Fibroblast of lung (primary cell): ENCODE data around the gene HSPG2. TPM values are rescaled to one million over a fixed set of nuclear protein-coding genes. Genes with fewer than 3 reads are reported as not detected.

Experiments used
- DNase-seq, 2 donors: peaks; one replicate each; pipeline versions ENCODE4 v3.0.0 to v3.0.0-alpha.2; 2010; ENCODE audit warnings: low read depth in 2 of 2
- H2AFZ ChIP-seq: 2 replicates; pipeline ENCODE4 v1.5.1; 2012; ENCODE audit warnings: low read length, control low read depth, inconsistent platforms
- H3K27ac ChIP-seq: 2 replicates; pipeline ENCODE4 v1.5.1; 2011; ENCODE audit warnings: low read length, control low read depth; ENCODE audit not compliant: insufficient read depth
- H3K27me3 ChIP-seq: 2 replicates; pipeline ENCODE4 v1.5.1; 2011; ENCODE audit warnings: mild to moderate bottlenecking, low read length; ENCODE audit not compliant: control insufficient read depth, insufficient read depth
- H3K36me3 ChIP-seq: 2 replicates; pipeline ENCODE4 v1.5.1; 2011; ENCODE audit warnings: low read length; ENCODE audit not compliant: control insufficient read depth, insufficient read depth
- H3K4me1 ChIP-seq: 2 replicates; pipeline ENCODE4 v1.5.1; 2011; ENCODE audit warnings: low read length; ENCODE audit not compliant: control insufficient read depth, insufficient read depth; ENCODE audit errors: extremely low read depth
- H3K4me2 ChIP-seq: 2 replicates; pipeline ENCODE4 v1.5.1; 2011; ENCODE audit warnings: low read length, control low read depth; ENCODE audit not compliant: insufficient read depth; ENCODE audit errors: extremely low read depth
- H3K4me3 ChIP-seq, 4 experiments: fragments of 200-600 bp in 1 of 4; sonication (generic) in 1 of 4; replicated peaks in 1 of 4; 2 replicates each; pipeline ENCODE4 v1.5.1; 2011 to 2016; ENCODE audit warnings: low read length in 4 of 4, low read depth in 3 of 4, mild to moderate bottlenecking in 3 of 4, control low read depth in 2 of 4, inconsistent platforms in 1 of 4, mixed read lengths in 1 of 4; ENCODE audit not compliant: insufficient read depth in 1 of 4; ENCODE audit errors: control extremely low read depth in 1 of 4
- H3K79me2 ChIP-seq: 2 replicates; pipeline ENCODE4 v1.5.1; 2012; ENCODE audit warnings: mild to moderate bottlenecking, low read length, inconsistent platforms; ENCODE audit not compliant: control insufficient read depth, insufficient read depth
- H3K9ac ChIP-seq: 2 replicates; pipeline ENCODE4 v1.5.1; 2011; ENCODE audit warnings: mild to moderate bottlenecking, low read length, control low read depth; ENCODE audit not compliant: insufficient read depth
- H3K9me3 ChIP-seq: 2 replicates; pipeline ENCODE4 v1.5.1; 2012; ENCODE audit warnings: low read depth, low read length; ENCODE audit not compliant: control insufficient read depth, insufficient read depth
- H4K20me1 ChIP-seq: 2 replicates; pipeline ENCODE4 v1.5.1; 2011; ENCODE audit warnings: low read length; ENCODE audit not compliant: control insufficient read depth, insufficient read depth; ENCODE audit errors: extremely low read depth
- EZH2 ChIP-seq: IDR thresholded peaks from 2 replicates; pipeline ENCODE4 v1.5.1; 2012; ENCODE audit warnings: low read length, control low read depth, mild to moderate bottlenecking; ENCODE audit errors: missing control alignments
- polyA plus RNA-seq, 2 donors: library from polyadenylated mRNA; depleted of rRNA in 1 of 2; stranded (reverse) in 1 of 2; unstranded in 1 of 2; fragments of >200 nt; gene quantifications; 2 replicates each; pipeline ENCODE4 v1.2.1, GENCODE V29; 2011 to 2012; ENCODE audit warnings: missing spikeins in 1 of 2
- total RNA-seq: library from RNA; depleted of rRNA; stranded (reverse); fragments of >200 nt; gene quantifications from 2 replicates; pipeline ENCODE4 v1.2.1, GENCODE V29; 2014
- TF ChIP-seq, protein P1 (sequence below), 2 donors: IDR thresholded peaks in 1 of 2; conservative IDR thresholded peaks in 1 of 2; 1 replicate in 1 of 2; 2 replicates in 1 of 2; pipeline ENCODE4 v1.5.1; 2011 to 2012; ENCODE audit warnings: low read length in 2 of 2, control low read depth in 1 of 2, inconsistent platforms in 1 of 2, low read depth in 1 of 2, mild to moderate bottlenecking in 1 of 2

Gene HSPG2
- total and polyA plus RNA-seq, 2 donors (not counting 1 experiment from before 2014, with no cell fraction given), result 40.7 to 88.4 TPM

- no peak for DNase-seq
- Histone ChIP-seq H3K27me3 (no peaks in the 10 kb centered on the region), H3K9me3 (no peaks in the 10 kb centered on the region), H3K9ac (no peak overlapping the region), H3K4me3 (no peak overlapping the region), H3K27ac (no peak overlapping the region), H3K4me2 (no peak overlapping the region), H3K79me2 (no peaks in the 10 kb centered on the region), H3K4me1 (peaks cover 11% of the 10 kb centered on the region), H2AFZ (no peak overlapping the region), H3K36me3 (peaks cover 37% of the 10 kb centered on the region), H4K20me1 (no peaks in the 10 kb centered on the region)
- no peak for TF ChIP-seq EZH2
- TF ChIP-seq, protein P1, sequence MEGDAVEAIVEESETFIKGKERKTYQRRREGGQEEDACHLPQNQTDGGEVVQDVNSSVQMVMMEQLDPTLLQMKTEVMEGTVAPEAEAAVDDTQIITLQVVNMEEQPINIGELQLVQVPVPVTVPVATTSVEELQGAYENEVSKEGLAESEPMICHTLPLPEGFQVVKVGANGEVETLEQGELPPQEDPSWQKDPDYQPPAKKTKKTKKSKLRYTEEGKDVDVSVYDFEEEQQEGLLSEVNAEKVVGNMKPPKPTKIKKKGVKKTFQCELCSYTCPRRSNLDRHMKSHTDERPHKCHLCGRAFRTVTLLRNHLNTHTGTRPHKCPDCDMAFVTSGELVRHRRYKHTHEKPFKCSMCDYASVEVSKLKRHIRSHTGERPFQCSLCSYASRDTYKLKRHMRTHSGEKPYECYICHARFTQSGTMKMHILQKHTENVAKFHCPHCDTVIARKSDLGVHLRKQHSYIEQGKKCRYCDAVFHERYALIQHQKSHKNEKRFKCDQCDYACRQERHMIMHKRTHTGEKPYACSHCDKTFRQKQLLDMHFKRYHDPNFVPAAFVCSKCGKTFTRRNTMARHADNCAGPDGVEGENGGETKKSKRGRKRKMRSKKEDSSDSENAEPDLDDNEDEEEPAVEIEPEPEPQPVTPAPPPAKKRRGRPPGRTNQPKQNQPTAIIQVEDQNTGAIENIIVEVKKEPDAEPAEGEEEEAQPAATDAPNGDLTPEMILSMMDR (conservative IDR thresholded peaks at IDR 0.05 in 1 of 2, IDR thresholded peaks at IDR 0.05 in 1 of 2; ENCODE audit: low read depth in 1 of 2, low read length in 2 of 2), result no peak
Measured at GRCh38 chr1:21868482-21868881, 68.6 kb downstream of the HSPG2 start.

DNA sequence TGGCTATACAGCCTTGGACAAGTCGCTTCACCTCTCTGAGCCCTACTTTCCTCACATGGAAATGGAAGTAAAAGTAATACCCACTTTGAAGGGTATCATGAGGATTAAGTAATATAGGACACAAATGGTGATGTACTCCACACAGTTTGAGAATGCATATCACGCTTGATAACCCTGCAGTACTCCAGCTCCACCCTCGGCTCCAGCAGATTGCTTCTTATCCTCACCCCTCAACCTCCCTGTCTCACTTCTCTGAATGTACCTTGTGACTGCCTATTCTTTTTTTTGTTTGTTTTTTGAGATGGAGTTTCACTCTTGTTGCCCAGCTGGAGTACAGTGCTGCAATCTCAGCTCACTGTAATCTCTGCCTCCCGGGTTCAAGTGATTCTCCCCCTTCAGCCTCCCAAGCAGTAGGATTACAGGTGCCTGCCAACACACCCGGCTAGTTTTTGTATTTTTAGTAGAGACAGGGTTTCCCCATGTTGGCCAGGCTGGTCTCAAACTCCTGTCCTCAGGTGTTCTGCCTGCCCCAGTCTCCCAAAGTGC, 69.6 kb downstream of the HSPG2 start:
- H4K20me1 ChIP-seq, result no peaks in the 10 kb centered on the region
- no peak overlapping the region for H2AFZ ChIP-seq
- H3K36me3 ChIP-seq, result peaks cover 35% of the 10 kb centered on the region
- H3K9me3 ChIP-seq, result no peaks in the 10 kb centered on the region
- TF ChIP-seq, protein P1 (conservative IDR thresholded peaks at IDR 0.05 in 1 of 2, IDR thresholded peaks at IDR 0.05 in 1 of 2; ENCODE audit: low read depth in 1 of 2, low read length in 2 of 2), result no peak
- no peak for TF ChIP-seq EZH2
- no peak overlapping the region for H3K9ac ChIP-seq
- H3K4me2 ChIP-seq, result no peak overlapping the region
- H3K27me3 ChIP-seq, result no peaks in the 10 kb centered on the region
- DNase-seq, result no peak
- H3K4me1 ChIP-seq, result peaks cover 12% of the 10 kb centered on the region
- no peak overlapping the region for H3K4me3 ChIP-seq
- H3K27ac ChIP-seq, result no peak overlapping the region
- no peaks in the 10 kb centered on the region for H3K79me2 ChIP-seq

GRCh38 chr1:21866707-21867043, 70.4 kb downstream of the HSPG2 start:
- no peak overlapping the region for H3K4me3 ChIP-seq
- no peaks in the 10 kb centered on the region for H3K79me2 ChIP-seq
- no peaks in the 10 kb centered on the region for H3K9me3 ChIP-seq
- no peak for DNase-seq
- no peak overlapping the region for H3K9ac ChIP-seq
- no peaks in the 10 kb centered on the region for H3K27me3 ChIP-seq
- H2AFZ ChIP-seq, result no peak overlapping the region
- peaks cover 16% of the 10 kb centered on the region for H3K4me1 ChIP-seq
- H3K27ac ChIP-seq, result no peak overlapping the region
- no peak overlapping the region for H3K4me2 ChIP-seq
- TF ChIP-seq, protein P1 (conservative IDR thresholded peaks at IDR 0.05 in 1 of 2, IDR thresholded peaks at IDR 0.05 in 1 of 2; ENCODE audit: low read depth in 1 of 2, low read length in 2 of 2), result no peak
- TF ChIP-seq EZH2, result no peak
- peaks cover 32% of the 10 kb centered on the region for H3K36me3 ChIP-seq
- no peaks in the 10 kb centered on the region for H4K20me1 ChIP-seq
